GM19238 (cell line): ENCODE measurements around the gene LY9.
A peak's percentile ranks its signal among the peaks of the same experiment; 100 is the strongest.

Source experiments
- DNase-seq: peaks from one replicate; pipeline ENCODE4 v3.0.0; 2011; ENCODE audit warnings: low spot score; ENCODE audit not compliant: insufficient read length

The LY9 gene

DNA sequence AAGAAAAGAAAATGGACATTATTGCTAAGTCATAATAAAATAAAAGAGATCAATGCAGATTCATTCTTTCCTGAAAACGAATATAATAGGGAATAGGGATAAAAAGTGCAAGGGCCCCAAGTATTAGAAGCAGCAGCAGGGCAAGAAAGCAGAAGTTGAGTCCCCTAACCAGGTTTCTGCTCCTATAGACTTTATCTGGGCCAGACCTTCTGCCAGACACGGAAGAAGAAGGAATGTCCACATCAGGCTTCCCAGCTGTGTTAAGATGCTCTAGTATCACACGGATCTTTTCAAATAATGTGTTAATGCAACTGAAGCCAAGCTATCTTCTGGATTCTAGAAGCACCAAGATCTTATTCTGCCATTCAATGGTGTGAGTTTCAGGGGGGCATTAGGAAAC lies 39.8 kb downstream of the LY9 start:
- no peak for DNase-seq

DNA sequence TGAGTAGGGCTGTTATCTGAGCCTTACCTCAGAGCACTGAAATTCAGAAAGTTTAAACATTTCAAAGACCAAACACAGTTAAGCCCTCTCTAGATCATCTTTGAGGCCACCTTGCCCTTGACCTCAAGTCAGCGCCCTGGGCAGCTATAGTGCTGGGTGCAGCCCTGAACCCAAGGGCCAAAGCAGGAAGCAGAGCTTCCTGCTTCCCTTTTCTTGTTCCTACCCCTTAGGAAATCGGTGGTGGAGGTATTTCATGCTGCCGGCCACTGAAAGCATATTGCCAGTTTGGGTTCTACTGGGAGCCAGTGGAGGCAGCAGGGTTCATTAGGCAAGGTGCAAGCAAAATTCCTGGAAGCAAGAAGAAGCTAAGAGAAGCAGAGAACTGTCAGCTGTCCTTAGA lies 40.6 kb downstream of the LY9 start:
- DNase-seq, result no peak

DNA sequence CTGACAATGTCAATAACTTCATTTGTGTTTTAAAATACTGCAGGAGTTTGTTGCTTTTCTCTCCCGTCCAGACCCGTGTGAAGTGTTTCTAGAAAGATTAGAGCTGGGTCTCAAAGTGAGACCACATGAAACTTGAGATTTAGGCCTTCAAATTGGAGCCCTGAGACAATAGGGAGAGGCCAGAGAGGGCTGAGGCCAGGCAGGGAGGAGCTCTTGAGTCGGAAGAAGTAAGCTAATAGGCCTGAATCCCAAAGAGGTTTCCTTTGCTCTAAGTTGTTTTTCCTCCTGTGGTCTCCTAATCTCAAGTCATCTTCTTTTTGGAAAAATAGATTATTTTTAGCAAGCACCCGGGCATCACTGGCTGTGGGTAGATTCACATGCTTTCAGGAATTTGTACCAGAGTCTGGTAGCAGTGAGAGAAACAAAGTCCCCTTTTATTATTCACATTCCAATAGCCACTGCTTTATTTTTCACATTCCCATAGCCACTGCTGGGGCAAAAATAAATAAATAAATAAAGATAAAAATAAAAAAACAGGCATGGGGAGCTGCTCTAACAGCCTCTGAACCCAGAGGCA lies 41.1 kb downstream of the LY9 start:
- DNase-seq, result no peak

DNA sequence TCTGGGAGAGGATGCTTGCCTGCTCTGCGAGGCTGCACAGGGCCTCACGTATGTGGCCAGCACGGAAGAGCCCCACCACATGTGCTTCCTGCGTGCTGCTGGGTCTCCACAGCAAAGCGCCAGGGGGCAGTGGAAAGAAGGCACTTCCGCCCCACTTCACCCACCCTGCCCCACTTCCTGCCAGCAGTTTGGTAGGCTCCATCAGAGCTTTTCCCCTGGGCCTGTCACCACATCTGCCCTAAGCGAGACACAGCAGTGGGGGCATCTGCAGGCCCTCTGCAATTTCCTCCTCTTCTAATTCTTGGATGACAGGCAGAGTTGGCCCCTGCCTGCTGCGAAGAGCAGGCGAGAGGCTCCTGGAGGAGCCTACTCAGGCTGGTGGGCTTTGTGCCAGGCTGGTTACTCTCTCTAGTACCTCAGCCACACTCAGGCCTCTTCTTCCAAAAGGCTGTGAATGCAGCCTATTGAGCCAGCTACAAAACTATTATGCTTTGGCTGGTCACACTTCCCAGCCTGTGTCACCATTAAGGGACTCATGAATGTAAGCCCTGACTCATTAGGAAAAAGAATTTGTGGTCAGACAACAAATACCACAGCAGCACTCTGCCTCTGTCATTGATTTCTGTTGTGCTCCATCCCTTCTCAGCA lies 41.7 kb downstream of the LY9 start:
- peak; percentile 70 for DNase-seq

DNA sequence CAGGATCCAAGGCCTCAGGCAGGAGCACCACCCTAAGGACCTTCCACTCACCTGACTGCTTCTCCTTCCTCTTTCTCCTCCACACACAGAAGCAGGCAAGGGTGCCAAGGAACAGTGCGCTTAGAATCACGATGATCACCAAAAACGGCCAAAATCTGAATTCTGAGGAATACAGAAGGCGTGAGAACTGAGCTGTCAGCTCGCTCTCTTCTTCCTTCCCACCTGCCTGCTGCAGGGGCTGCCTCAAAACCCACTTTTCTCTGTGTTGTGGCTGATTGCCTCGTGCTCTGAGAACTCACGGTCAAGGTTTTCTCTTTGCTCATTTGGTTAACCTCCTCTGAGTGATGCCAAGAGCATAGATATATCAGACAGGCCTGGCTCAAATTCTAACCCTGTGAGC lies 42.9 kb downstream of the LY9 start:
- DNase-seq, result no peak

DNA sequence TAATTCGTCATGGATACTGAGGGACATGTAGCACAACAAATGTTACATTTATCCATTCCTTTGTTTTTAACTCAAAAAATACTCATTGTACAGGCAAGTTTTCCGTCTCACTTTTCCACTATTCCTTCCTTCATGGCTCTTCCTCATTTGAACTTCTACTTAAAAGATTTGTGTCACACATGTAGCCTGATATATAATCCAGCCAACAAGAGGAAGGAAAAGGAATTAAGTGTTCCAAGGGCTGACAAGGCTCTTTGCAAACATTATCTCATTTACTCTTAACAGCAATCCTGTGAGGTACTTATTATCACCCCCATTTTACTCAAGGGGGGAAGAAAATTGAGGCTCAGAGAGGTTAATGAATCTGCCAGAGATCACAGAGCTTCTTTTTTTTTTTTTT lies 43.8 kb downstream of the LY9 start:
- DNase-seq, result no peak

DNA sequence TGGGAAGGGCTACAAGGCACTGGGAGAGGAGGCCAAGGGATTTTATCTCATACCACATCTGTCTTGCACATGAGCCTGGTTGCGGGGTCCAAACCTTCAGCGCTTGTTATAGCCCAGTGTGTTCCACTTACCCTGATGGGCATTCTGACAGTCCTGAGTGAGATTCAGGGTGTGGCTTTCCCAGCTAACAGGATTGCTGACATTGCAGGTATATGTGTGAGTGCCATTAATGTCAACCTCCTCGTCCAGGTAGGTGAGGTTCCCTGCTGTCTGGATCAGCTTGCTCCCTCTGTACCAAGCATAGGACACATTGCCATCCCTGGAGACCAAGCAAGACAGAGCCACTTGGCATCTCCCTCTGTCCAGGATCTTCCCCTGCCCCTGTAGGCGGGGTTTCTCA lies 45.1 kb downstream of the LY9 start:
- no peak for DNase-seq

DNA sequence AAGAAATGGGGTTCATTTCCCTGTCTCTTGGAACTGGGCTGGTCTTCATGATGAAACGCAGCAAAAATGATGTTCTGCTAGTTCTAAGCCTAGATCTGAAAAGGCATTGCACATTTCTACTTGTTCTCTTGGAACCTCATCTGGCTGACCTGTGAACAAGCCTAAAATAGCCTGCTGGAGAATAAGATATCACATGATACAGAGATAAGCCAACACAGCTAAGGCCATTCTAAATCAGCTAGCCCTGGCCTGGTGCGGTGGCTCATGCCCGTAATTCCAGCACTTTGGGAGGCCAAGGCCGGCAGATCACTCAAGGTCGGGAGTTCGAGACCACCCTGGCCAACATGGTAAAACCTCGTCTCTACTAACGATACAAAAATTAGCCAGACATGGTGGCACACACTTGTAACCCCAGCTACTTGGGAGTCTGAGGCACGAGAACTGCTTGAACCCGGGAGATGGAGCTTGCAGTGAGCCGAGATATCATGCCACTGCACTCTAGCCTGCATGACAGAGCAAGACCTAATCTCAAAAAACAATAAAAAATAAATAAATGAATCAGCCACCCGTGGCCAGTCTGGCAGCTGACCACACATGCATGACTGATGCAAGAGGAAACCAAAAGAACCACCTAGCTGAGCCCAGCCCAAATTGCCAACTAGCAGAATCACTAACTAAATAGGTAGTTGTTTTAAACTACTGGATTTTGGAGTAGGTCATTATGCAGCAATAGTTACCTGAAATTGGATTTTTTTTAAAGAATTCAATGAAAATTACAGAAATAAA lies 48.7 kb downstream of the LY9 start:
- no peak for DNase-seq

DNA sequence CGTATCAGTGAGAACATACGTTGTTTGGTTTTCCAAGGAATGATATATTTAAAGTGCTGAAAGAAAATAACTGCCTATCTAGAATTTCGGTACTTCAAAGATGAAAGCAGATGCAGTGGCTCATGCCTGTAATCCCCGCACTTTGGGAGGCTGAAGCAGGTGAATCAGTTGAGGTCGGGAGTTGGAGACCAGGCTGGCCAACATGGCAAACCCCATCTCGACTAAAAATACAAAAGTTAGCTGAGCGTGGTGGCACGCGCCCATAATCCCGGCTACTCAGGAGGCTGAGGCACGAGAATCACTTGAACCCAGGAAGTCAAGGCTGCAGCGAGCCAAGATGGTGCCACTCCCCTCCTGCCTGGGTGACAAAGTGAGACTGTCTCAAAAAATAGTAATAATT lies 50.3 kb downstream of the LY9 start:
- no peak for DNase-seq

DNA sequence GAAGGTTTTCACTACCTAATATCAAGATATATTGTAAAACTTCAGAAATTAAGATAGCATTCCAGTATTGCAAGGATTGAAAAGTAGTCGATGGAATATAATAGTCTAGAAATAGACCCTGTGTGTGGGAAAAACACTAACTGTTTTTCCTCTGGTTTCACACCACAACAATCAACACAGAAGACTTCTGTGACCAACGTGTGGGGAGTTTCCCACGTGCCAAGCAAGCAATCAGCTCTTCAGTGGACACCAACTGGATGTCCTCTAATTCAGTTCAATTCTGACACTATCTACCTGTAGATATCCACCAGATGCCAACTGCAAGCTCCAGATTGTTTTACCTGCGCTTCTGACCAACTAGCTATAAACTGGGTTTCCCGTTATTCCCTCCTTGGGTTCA lies 54.6 kb downstream of the LY9 start:
- DNase-seq, result no peak

DNA sequence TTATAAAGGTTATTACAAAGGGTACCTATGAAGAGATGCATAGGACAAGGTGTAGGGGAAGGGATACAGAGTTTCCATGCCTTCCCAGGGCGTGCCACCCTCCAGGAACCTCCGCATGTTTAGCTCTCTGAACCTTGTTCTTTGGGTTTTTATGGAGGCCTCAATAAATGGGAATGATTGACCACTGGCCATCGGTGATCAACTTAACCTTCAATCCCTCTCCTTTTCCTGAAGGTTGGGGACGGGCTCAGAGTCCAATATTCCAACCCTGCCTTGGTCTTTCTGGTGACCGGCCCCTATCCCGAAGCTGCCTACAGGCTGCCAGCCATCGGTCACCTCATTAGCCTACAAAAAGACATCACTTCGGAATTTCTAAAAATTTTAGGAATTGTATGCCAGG lies 55.0 kb downstream of the LY9 start:
- DNase-seq, result no peak

DNA sequence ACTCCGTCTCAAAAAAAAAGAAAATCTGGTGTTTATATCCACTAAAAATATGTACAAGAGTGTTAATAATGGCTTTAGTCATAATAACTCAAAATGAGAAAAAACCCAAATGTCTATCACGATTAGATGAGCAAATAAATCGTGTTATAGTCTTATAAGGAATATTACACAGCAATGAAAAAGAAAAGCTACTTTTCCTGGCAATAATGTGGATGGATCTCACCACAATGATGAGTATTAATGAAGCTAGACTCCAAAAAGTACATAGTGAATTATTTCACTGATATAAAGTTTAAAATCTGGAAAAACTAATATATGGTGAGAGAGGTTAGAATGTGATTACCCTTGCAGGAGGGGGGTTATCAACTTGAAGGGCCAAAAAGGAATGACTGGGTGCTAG lies 57.0 kb downstream of the LY9 start:
- DNase-seq, result no peak

DNA sequence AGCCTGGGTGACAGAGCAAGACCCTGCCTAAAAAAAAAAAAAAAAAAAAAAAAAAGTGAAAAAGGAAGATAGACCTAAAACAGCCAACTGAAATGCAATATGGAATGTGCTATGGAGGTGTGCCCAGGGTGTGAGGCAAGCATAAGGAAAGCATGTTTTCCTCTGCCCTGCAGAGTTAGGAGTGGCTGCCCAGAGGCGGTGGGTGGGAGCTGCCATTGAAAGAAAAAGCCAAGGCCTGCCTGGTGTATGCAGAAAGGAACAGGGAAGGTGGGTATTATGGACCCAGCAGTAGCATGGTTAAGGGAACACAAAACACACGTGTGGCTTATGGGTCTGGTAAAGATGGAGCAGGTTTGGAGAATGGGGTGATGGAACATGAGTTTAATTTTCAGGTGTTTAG lies 57.8 kb downstream of the LY9 start:
- no peak for DNase-seq

DNA sequence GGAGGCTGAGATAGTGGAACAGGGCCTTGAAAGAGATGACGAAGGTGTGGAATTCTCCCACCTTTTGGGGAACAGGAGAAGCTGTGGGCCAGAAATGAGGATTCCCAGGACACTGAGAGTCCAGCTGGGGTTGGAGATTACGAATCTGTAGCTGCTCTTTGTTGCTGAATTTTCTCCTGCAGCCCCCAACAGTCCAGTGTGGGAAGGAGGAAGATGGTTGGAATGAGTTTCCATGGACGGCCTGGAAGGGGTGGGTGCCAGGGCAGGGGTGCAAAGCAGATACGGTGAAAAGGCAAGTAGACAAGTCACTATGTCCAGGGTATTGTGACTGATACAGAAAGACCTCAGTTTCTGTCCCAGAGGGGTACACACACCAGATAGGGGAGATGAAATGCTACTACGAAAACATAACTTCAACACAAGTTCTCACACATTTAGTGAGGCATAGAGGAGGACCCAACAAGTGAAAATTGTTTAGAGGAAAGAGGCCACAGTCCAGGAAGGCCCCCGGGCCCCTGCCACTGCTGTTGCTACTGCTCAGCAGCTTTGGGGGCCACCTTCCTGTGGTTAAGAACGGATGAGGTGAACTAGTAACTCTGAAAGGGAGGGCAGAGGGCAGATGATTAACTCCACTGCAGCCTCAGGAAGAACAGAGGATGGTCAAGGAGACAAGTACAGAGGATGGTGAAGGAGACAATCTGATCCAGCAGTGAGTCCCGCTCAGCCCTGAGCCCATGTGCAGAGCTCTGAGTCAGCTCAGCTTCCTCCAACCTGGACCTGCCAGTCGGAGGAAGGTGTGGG lies 59.4 kb downstream of the LY9 start:
- peak; percentile 47 for DNase-seq

DNA sequence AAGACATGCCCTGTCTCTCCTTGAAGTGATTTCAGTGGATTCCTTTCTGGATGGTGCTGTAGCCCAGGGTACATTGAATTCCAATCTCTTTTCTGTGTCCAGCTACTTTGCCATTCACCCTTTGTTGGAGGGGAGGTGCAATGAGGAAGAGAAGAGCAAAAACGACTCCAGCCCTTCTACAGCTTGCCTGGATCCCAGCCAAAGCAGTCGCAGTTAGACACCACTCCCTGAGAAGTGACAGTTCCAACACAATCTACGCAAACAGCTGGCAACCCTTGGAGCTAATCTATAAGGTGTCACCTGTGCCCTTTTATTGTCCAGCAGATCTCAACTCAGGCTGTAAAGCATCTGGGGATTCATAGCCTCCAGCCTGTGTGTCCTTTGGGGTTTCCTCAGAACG lies 62.1 kb downstream of the LY9 start:
- DNase-seq, result no peak

DNA sequence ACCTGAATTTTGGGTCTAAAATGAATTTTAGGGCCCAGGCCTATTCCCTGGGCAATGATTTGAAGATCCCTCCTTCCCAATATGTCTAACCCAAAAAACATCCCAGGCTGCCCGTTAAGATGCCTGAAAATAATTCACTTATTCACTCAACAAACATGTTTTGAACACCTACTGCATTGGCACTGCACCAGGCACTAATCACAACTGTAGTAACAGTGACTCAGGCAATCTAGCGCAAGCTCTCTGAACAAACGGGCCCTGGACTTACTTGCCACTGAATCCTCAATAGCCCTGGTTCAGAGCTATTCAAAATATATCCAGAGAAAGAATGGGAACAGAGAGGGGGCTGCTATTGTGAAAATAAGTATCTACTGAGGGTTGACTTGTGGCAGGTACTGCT lies 62.5 kb downstream of the LY9 start:
- no peak for DNase-seq

DNA sequence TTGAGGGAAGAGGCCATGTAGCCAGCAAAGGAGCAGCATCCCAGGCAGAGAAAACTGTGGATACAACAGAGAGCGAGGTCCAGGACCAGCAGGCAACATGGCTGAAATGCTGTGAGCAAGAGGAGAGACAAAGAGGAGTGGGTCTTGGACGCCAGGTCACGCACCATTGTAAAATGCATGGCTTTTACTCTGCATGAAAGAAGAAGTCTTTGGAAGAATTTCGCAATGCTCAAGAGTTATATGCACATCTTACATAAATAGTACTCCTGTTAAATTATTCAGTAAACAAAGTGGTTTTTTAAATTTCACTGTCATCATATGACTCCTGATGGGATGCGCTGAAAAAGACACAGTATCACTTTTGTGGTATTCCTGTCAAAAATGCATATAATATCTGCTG lies 63.2 kb downstream of the LY9 start:
- DNase-seq, result no peak

DNA sequence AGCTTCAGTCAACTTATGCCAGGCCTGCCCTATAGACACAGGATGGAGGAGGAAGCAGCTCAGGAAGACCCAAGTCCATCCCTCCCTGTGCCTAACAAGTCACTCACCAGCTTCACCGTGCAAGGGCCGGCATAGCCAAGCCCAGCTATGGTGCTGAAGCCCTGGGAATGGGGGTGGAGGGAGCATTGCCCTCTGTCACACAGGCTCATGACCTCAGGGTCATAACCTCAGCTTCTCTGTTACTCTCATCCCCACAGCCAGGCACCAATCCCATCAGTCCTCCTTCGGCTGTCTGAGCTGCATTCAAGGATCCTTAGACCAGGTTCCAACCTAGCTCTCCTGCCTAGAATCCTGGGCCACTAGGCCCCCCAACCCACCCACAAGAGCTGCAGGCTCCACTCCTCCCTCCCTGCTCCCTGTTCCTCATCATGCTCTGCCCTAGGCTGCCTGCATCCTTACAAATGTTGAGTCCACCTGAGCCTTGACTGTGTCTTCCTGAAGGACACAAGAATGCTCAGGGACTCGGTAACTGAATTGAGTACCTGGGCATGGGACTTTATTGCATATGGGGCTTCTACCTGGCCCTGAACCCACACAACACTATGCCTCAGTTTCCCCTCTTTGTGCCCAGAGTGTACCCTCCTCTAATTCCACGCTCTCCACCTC lies 65.0 kb downstream of the LY9 start:
- no peak for DNase-seq

DNA sequence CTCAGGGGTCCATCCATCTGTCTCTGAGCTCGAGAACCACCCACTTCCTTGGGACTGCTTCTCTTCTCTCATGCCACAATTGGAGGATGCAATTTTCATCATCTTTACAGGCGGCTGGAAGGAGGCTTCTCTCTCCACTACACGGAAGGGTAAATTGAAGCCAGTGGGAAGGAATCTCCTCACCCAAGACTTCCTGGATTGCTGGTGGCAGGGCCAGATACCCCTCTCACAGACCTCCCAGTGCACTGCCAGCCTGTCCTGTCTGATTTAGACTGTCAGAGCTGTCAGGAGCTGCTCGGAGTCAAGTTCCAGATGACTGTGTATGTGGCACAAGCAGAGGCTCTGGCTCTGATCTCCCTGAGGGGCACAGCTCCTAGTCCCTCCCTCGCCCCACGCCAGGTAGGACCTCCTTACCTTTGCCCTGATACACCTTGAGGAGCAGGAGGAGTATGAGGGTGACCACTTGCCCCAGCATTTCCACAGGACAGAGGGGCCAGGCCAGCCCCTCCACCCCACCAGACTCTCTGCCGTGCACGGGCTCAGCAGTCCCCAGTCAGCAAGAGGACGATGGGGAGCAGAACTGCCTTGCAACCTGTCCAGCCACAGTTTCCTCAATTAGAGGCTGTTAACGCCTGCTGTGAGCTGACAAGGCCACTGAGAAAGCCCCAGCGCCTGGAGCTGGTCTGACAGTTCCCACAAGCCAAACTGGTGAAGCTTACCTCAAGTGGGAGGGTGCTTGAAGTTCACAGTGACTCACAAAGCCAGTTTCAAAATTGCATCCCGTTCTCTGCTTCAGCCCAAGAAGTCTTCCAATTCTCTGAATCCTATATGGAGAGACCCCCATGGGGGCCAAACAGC lies 66.5 kb downstream of the LY9 start, which contains the start of gene CD244:
Gene CD244, minus strand, starts transcription at position 685 of the 858 bp plus-strand sequence. Its CDS starts 210 bp downstream, at position 475.
- DNase-seq, result peak; percentile 35

DNA sequence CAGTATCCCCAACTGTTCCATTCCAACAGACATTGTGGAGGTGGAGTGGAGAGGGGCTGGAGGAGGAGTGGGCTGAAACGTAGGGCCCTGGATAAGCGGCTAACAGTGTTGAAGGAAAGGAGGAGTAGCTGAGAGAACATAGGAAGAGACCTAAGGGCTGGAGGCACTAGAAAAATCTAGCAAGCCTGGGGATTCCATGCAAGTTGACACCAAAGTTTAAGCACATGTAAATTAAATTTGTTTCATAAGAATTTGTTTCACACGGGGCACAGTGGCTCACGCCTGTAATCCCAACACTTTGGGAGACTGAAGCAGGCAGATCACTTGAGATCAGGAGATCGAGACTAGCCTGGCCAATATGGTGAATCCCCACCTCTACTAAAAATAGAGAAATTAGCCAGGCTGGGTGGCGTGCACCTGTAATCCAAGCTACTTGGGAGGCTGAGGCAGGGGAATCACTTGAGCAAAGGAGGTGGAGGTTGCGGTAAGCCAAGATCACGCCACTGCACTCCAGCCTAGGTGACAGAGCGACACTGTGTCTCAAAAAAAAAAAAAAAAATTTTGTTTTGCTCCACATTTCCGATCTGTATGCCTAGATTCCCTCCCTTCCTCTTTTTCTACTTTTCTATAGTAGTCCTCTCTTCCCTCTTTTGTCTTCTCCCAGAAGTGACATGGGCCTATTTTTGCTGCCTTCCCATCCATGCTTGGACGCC lies 67.2 kb downstream of the LY9 start:
- DNase-seq, result no peak
